Epithelial cell of esophagus (primary cell): ENCODE data around the gene PSMG1.

Source experiments
- DNase-seq: peaks from one replicate; pipeline ENCODE4 v3.0.0; 2010; ENCODE audit warnings: low read depth
- H3K4me3 ChIP-seq: 2 replicates; pipeline ENCODE4 v1.5.1; 2011; ENCODE audit warnings: mild to moderate bottlenecking, low read length, control low read depth
- TF ChIP-seq, protein P1 (sequence below): IDR thresholded peaks from 2 replicates; pipeline ENCODE4 v1.5.1; 2011; ENCODE audit warnings: low read depth, mild to moderate bottlenecking, low read length, control low read depth, inconsistent platforms; ENCODE audit not compliant: insufficient read depth; ENCODE audit errors: missing control alignments

Gene PSMG1

DNA sequence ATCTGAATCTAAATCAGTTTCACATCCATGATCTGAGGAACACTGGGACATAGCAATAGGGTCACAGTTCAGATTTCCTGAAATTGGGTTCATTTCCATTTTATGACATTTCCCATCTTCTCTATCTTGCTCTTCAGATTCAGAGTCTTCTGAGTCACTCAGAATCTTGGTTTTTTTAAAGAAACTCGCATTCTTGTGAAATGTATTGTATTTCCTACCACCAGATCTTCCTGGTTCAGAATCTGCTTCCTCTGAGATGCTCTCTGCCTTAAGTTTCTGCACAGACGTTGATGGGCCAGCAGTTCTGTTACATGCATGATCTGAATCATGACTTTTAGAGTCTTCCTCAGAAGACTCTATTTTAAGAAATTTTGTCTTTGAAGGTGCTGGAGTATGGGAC is 15.5 kb upstream of the PSMG1 start:
- H3K4me3 ChIP-seq, result no peak overlapping the region
- TF ChIP-seq, protein P1, sequence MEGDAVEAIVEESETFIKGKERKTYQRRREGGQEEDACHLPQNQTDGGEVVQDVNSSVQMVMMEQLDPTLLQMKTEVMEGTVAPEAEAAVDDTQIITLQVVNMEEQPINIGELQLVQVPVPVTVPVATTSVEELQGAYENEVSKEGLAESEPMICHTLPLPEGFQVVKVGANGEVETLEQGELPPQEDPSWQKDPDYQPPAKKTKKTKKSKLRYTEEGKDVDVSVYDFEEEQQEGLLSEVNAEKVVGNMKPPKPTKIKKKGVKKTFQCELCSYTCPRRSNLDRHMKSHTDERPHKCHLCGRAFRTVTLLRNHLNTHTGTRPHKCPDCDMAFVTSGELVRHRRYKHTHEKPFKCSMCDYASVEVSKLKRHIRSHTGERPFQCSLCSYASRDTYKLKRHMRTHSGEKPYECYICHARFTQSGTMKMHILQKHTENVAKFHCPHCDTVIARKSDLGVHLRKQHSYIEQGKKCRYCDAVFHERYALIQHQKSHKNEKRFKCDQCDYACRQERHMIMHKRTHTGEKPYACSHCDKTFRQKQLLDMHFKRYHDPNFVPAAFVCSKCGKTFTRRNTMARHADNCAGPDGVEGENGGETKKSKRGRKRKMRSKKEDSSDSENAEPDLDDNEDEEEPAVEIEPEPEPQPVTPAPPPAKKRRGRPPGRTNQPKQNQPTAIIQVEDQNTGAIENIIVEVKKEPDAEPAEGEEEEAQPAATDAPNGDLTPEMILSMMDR, result no peak
- no peak for DNase-seq

GRCh38 chr21:39197448-39198233 is 14.4 kb upstream of the PSMG1 start:
- no peak overlapping the region for H3K4me3 ChIP-seq
- TF ChIP-seq, protein P1, result no peak
- peak; percentile 49 for DNase-seq

- TF ChIP-seq, protein P1, result no peak
- DNase-seq, result no peak
- no peak overlapping the region for H3K4me3 ChIP-seq
Observed at GRCh38 chr21:39196838-39197237, 13.6 kb upstream of the PSMG1 start.

GRCh38 chr21:39196310-39196709 is 13.1 kb upstream of the PSMG1 start:
- TF ChIP-seq, protein P1, result no peak
- no peak overlapping the region for H3K4me3 ChIP-seq
- DNase-seq, result no peak

- no peak for DNase-seq
- TF ChIP-seq, protein P1, result no peak
- no peak overlapping the region for H3K4me3 ChIP-seq
Observed at GRCh38 chr21:39193380-39193779, 10.1 kb upstream of the PSMG1 start.

DNA sequence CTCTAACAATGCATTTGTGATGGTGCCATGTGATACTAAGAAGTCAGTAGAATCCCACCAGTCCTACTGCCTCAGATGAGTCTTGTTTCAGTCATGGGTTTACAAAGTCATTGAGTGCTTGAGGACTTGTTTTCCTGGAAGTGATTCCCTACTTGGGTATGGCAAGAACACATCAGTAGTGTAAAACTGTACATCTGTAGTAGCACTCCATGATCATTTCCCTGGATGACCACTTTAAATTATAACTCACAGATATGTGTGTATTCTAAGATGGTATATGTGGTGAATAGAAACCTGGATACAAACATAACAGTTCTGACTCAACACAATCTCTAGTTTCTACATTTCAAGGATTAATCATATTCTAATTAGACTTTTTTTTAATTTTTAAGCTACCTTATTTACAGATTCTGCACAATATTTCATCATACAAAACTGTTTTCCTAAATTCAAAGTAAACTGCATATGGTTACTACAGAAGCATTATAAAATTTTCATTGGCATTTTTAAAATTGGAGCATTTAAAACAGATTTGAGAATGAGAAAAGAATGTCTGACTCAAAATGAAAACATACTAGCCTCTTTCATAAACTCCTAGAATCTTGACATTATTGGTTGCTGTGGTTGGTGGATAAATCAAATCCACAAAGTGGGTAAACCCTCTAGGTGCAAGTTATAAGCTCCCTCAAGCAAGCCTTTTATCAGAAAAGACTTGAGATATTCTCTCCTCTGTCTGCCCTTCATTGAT is 6.8 kb upstream of the PSMG1 start:
- H3K4me3 ChIP-seq, result no peak overlapping the region
- TF ChIP-seq, protein P1, result no peak
- peak; percentile 33 for DNase-seq
